ENCODE measurements around the gene DYDC1.
"Not testable (repeated sequence)": the region's sequence is repeated elsewhere in the genome, so short reads cannot be mapped to it uniquely, and the experiment has no call there.

Gene DYDC1

DNA sequence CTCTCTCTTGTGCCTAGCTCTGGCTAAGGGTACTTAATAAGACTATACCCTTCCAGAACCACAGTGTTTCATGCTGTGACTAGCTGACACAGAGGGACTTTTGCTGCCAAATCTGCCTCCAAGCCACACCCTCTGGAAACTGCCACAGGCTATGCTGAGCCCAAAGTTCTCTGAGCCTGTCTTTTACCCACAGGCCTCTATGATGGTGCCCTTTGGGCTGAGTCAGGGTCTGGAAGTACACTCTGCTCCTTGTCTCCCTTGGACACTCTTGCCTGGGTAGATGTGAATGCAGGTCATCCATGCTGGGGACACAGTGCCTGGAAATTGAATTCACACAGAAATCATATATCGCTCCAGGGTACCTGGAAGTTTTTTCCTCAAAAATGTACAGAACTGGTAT lies 22.6 kb downstream of the DYDC1 start:
- DNase-seq: no peak

GRCh38 chr10:80324891-80325364 lies 31.6 kb downstream of the DYDC1 start:
- no peak for DNase-seq

DNA sequence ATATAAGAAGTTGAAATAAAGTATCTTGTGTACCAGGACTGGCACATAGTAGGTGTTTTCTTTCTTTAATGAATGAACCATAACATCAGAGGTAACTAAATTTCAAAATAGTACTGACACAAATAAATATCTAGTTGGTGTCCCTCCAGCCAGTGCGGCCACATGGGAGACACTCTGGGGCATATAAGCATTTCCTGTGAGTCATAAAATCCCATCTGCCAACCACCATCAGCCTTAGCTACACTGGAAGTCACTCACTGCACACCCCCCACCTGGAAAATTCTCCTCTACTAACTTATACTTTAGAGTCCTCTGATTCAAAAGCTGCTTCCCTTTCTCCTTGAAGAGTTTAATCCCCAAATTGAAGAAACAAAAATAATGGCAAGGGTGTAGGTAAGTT lies 32.5 kb downstream of the DYDC1 start:
- no peak for DNase-seq

DNA sequence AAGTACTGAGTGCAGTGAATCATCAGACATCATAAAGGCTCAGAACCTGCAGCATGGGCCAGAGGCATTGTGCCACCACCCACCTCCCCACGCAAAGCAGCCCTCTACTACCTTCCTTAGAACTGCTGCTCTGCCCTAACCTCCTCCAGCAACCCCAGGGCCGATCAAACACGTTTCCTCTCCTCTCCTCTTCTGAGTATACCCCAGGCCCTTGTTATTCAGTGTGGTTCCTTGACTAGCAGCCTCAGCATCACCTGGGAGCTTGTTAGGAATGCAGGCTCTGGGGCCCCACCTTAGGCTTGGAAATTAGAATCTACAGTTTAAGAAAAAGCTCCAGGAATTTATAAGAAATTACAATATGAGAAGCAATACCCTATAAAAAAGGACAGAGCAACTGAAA lies 33.2 kb downstream of the DYDC1 start:
- no peak for DNase-seq

DNA sequence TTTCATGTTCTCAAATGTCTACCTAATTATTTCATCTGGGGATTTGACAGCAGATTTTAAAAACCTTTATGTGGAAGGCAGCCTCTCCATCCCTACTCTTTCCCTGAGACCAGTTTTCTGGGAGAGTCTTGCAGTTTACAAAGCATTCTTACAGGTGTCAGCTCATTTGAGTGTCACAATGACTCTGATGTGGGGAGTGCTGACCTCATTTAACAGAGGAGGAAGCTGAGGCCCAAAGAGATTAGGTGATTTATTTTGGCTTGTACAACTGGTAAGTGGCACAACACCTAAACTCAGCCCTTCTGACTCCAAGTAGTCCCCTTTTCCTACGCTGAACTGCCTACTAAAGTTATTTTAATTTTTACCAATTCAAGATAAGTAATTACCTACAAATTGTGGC lies 33.8 kb downstream of the DYDC1 start:
- no peak for DNase-seq

GRCh38 chr10:80322158-80322557 lies 34.4 kb downstream of the DYDC1 start:
- no peak for DNase-seq

- DNase-seq: no peak
Measured at GRCh38 chr10:80321183-80321582, 35.4 kb downstream of the DYDC1 start.

GRCh38 chr10:80320377-80320776 lies 36.2 kb downstream of the DYDC1 start:
- no peak for DNase-seq

DNA sequence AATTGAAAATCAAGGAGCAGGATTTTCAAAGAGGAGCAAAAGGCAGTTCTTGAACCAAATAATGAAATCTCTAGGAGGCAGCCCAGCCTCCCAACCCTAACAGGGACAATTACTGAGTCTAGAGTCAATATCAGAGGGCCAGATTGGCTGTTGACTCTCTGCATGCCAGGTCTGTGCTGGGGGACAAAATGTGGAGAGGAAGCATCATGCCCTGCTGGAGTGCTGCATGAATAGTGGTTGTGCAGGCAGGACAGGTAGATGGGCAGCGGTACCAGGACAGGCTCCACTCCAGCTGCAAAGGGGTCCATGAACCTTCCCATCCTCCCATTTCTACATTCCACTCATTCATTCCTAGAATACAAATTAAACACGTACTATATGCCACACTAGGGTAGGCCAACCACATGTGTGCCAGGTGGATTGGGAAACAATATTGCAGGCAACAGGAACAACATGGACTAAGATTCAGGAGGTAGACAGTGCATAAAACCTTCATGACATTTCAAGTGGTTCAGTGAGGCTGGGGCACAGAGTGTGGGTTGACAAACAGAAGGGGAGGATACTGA lies 36.7 kb downstream of the DYDC1 start:
- DNase-seq: no peak

- DNase-seq: no peak
Measured at GRCh38 chr10:80319318-80319717, 37.2 kb downstream of the DYDC1 start.

- DNase-seq: no peak
Measured at GRCh38 chr10:80318742-80319141, 37.8 kb downstream of the DYDC1 start.

DNA sequence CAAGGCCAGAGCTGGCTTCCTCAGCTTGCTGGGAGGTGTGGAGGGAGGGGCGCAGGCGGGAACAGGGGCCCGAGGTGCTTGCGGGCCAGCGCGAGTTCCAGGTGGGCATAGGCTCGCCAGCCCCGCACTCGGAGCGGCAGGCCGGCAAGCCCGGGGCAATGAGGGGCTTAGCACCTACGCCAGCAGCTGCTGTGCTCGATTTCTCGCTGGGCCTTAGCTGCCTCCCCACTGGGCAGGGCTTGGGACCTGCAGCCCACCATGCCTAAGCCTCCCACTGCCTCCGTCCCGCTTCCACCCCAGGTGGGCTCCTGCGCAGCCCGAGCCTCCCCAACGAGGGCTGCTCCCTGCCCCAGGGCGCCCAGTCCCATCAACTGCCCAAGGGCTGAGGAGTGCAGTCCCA lies 41.2 kb downstream of the DYDC1 start:
- no peak for DNase-seq

DNA sequence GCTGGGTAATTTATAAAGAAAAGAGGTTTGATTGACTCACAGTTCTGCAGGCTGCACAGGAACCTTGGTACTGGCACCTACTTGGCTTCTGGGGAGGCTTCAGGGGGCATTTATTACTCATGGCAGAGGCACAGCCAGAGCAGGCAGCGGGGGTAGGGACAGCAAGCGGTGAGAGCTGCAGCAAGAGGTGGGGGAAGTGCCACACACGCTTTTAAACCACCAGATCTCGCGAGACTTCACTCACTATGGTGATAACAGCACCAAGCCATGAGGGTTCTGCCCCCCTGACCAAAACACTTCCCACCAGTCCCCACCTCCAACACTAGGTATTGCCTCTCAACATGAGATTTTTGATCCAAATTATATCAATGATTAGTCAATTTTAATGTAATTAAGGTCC lies 43.0 kb downstream of the DYDC1 start:
- DNase-seq: no peak

DNA sequence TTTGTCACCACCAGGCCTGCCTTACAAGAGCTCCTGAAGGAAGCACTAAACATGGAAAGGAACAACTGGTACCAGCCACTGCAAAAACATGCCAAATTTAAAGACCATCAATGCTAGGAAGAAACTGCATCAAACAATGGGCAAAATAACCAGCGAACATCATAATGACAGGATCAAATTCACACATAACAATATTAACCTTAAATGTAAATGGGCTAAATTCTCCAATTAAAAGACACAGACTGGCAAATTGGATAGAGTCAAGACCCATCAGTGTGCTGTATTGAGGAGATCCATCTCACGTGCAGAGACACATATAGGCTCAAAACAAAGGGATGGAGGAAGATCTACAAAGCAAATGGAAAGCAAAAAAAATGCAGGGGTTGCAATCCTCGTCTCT lies 50.6 kb downstream of the DYDC1 start:
- not testable (repeated sequence) for DNase-seq

DNA sequence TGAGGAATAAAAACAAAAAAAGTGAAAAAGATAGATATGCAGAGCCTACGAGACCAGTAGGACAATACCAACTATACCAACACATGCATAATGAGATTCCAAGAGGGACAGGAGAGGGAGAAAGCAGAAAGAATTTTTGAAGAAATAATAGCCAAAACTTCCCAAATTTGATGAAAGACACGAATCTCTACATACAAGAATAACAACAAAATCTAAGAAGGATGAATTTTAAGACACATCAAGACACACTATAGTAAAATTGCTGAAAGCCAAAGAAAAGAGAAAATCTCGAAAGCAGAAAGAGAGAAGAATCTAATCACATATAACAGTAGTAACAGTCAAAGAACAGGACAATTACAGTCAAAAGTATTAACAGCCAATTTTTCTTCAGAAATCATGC lies 59.6 kb downstream of the DYDC1 start:
- DNase-seq: no peak

DNA sequence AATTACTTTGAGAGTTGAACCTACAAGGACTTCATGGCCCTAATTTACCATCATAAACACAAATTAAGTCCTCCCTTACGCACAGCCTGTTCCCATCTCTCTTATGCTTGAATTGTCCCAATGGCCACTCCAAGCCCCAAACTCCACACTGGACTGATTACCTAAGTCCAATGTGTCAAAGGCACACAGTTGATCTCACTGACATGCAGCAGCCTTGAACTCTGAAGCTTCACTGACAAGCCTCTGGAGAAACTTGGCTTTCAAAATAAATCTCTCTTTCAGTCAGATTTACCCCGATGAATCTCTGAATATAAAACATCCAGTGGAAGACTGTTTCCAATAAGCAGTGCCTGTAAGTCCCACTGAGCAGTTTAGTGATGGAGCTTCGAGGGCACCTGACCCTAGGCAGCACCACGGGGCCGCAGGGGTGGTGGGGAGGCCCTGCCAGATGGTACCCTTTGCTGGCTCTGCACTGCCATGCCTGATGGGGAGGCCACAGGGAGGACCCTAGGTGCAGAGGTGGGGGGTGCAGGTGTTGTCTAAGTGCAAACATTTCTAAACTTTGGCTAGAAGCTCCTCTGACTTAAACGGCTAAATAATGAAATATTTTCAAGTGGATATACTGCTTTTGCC lies 63.8 kb downstream of the DYDC1 start:
- DNase-seq: no peak

GRCh38 chr10:80290474-80291220 lies 65.9 kb downstream of the DYDC1 start:
- DNase-seq: no peak

DNA sequence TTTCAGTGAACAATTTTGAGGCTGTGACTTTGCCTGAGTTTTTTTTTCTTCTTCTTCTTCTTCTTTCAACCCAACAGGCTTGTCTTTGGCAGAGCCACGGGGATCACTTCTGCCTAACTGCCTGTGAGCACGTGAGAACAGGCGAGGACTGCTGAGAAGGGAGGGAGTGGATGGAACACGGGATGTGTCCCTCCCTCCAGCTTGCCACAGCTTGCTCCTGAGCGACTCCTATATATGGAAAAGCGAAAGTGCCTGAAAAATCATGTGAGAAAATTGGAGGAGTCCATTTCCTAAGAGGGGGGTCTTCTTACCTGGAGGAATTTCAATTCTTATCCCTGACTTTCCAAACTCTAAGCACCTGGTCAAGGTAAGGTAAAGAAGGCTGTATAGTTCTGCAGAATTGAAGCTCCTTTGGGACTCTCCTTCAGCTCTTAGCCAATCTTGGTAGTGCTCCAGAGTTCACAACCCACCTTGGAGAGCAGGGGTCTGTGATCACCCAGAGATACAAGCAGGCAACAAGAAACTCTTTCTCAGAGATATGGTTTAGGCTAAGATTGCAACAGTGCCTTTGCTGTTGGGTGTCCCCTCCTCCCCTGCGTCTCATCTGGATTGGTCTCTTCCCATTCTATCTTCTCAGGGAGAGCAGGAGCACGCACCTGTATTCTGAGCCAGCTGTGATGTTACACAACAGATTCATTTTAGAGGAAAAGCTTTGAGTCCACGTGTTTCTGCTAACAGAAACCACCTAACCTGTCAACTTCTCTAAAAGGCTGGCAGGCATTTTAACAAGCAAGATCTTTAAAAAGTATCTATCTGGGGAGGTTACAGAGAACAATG lies 66.9 kb downstream of the DYDC1 start, which contains the start of gene MAT1A:
Gene MAT1A, minus strand, starts transcription at position 208 of the 837 bp plus-strand sequence. CDS start 235 bp downstream, outside the sequence.
- DNase-seq: no peak

DNA sequence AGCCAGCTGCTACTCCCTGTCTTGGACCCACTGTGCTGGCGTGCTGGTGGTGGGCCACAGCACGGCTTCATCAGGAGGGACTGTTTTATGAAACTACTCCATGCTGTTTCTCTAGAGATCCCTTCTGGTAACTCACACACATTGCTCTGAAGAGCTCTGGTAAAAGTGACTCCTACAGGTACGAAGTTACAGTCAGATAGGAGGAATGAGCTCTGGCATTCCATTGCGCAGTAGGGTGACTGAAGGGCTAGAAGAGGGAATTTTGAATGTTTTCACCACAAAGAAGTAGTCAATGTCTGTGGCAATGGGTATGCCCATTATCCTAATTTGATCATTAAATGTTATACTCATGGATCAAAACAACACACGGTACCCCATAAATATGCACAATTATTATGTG lies 67.7 kb downstream of the DYDC1 start:
- no peak for DNase-seq

Measured in activated naive CD4-positive, alpha-beta T cell treated with anti-CD3 and anti-CD28 coated beads, Interleukin-2, amount 50 U/mL, for 16 hours (primary cell).